HepG2 (cell line): Measurements from ENCODE around the gene GLRX2. TPM values are rescaled to one million over a fixed set of nuclear protein-coding genes. Genes with fewer than 3 reads are reported as not detected.

Experiments
- ATAC-seq: fragments of 200-7000 bp; cut with Tn5 transposase; 3 replicates; pipeline ENCODE4 v1.9.1; 2020; ENCODE audit warnings: mild to moderate bottlenecking, moderate library complexity
- BruUV-seq: library from RNA; stranded (reverse); fragments of 400-500 nt; replicated peaks from 2 replicates; lab custom pipeline; 2021; lab: Mats Ljungman, UMichigan
- CTCF ChIA-PET: fragments of 300-600 bp; formaldehyde crosslinking; extraction: SDS; loops from one replicate; lab custom pipeline; 2021; ENCODE audit warnings: low total read pairs, inconsistent platforms, low intra/inter-chr PET ratio; lab: Yijun Ruan, JAX
- POLR2A ChIA-PET: fragments of 350-600 bp; sonication (Branson Sonifier 250); formaldehyde crosslinking; loops from one replicate; lab custom pipeline; 2020; ENCODE audit warnings: antibody characterized with exemption, inconsistent platforms; lab: Yijun Ruan, JAX
- DNase-seq: peaks from one replicate; pipeline ENCODE4 v3.0.0-alpha.2; 2015; ENCODE audit warnings: low spot score
- FAIRE-seq: peaks from 3 replicates; lab custom pipeline; 2011; peaks lifted over from hg19 to GRCh38; lab: Jason Lieb, UNC
- H2AFZ ChIP-seq: one replicate; pipeline ENCODE4 v1.6.1; 2011; ENCODE audit warnings: low read length, inconsistent platforms
- H3K27ac ChIP-seq: fragments of 300-600 bp; 3 replicates; pipeline ENCODE4 v1.8.0; 2011; ENCODE audit warnings: mixed run types, mild to moderate bottlenecking, mixed read lengths, low read length, inconsistent platforms; ENCODE audit not compliant: insufficient read depth; ENCODE audit errors: extremely low read length
- H3K27me3 ChIP-seq, 2 experiments: fragments of 200-600 bp in 1 of 2; 2 replicates in 1 of 2; 3 replicates in 1 of 2; pipeline versions ENCODE4 v1.6.0 to v1.8.0; 2011; ENCODE audit warnings: low read length in 2 of 2, mild to moderate bottlenecking in 2 of 2, moderate library complexity in 2 of 2, inconsistent platforms in 1 of 2; ENCODE audit not compliant: insufficient read depth in 2 of 2, control insufficient read depth in 1 of 2
- H3K36me3 ChIP-seq, 2 experiments: fragments of 200-600 bp in 1 of 2; replicated peaks in 1 of 2; 2 replicates in 1 of 2; 3 replicates in 1 of 2; pipeline versions ENCODE4 v1.5.1 to v1.8.0; 2011; ENCODE audit warnings: low read length in 2 of 2, inconsistent platforms in 1 of 2; ENCODE audit not compliant: insufficient read depth in 2 of 2, control insufficient read depth in 1 of 2
- H3K4me1 ChIP-seq: 2 replicates; pipeline ENCODE4 v1.5.1; 2012; ENCODE audit warnings: low read length, inconsistent platforms; ENCODE audit not compliant: insufficient read depth
- H3K4me2 ChIP-seq: 2 replicates; pipeline ENCODE4 v1.6.0; 2011; ENCODE audit warnings: low read depth, low read length, inconsistent platforms
- H3K4me3 ChIP-seq, 3 experiments: fragments of 200-600 bp in 1 of 3; sonication (generic), shearing (Covaris generic) in 1 of 3; replicated peaks in 1 of 3; 2 replicates each; pipeline ENCODE4 v1.5.1; 2011 to 2016; ENCODE audit warnings: low read length in 3 of 3, inconsistent platforms in 2 of 3, low read depth in 2 of 3, mild to moderate bottlenecking in 2 of 3, control low read depth in 1 of 3, mixed read lengths in 1 of 3; ENCODE audit not compliant: insufficient read depth in 1 of 3
- H3K79me2 ChIP-seq: one replicate; pipeline ENCODE4 v1.6.1; 2011; ENCODE audit warnings: low read length, inconsistent platforms; ENCODE audit not compliant: insufficient read depth
- H3K9ac ChIP-seq: 2 replicates; pipeline ENCODE4 v1.6.0; 2011; ENCODE audit warnings: mild to moderate bottlenecking, low read depth, low read length, inconsistent platforms; ENCODE audit not compliant: insufficient read depth
- H3K9me3 ChIP-seq: 2 replicates; pipeline ENCODE4 v1.5.1; 2012; ENCODE audit warnings: mild to moderate bottlenecking, low read length
- H4K20me1 ChIP-seq: 2 replicates; pipeline ENCODE4 v1.6.0; 2011; ENCODE audit warnings: inconsistent platforms, mild to moderate bottlenecking, low read length, moderate library complexity; ENCODE audit not compliant: insufficient read depth
- CEBPZ ChIP-seq: IDR thresholded peaks from 2 replicates; pipeline ENCODE4 v1.6.1; 2012; ENCODE audit warnings: low read length, improper control_type of control experiment
- ELF1 ChIP-seq: sonication (generic); formaldehyde crosslinking; IDR thresholded peaks from 2 replicates; pipeline ENCODE4 v1.4.0; 2020; ENCODE audit warnings: missing genetic modification reagents
- NFE2 ChIP-seq: sonication (generic); formaldehyde crosslinking; IDR thresholded peaks from 2 replicates; pipeline ENCODE4 v1.4.0; 2020; ENCODE audit warnings: missing genetic modification reagents
- NFE2L1 ChIP-seq: sonication (generic); formaldehyde crosslinking; IDR thresholded peaks from 2 replicates; pipeline ENCODE4 v1.4.0; 2020; ENCODE audit warnings: missing genetic modification reagents, mild to moderate bottlenecking, borderline replicate concordance
- PPARG ChIP-seq: conservative IDR thresholded peaks from 2 replicates; pipeline ENCODE4 v1.6.1; 2016; ENCODE audit warnings: missing biosample characterization, missing genetic modification reagents
- SIX1 ChIP-seq: sonication (generic); formaldehyde crosslinking; IDR thresholded peaks from 2 replicates; pipeline ENCODE4 v1.4.0; 2020; ENCODE audit warnings: missing genetic modification reagents, borderline replicate concordance
- SRSF1 ChIP-seq: fragments of 200-400 bp; formaldehyde crosslinking; optimal IDR thresholded peaks from 2 replicates; pipeline ENCODE3; 2017; ENCODE audit warnings: mild to moderate bottlenecking, low read depth, low read length, moderate library complexity
- SRY ChIP-seq: sonication (generic); formaldehyde crosslinking; IDR thresholded peaks from 2 replicates; pipeline ENCODE4 v1.8.0; 2022; ENCODE audit warnings: mild to moderate bottlenecking, missing genetic modification reagents
- STAG1 ChIP-seq: sonication (generic); formaldehyde crosslinking; IDR thresholded peaks from 2 replicates; pipeline ENCODE4 v1.4.0; 2020; ENCODE audit warnings: missing genetic modification reagents
- ZNF33A ChIP-seq: sonication (generic); formaldehyde crosslinking; IDR thresholded peaks from 2 replicates; pipeline ENCODE4 v1.5.1; 2020; ENCODE audit warnings: missing genetic modification reagents, mild to moderate bottlenecking, moderate library complexity, borderline replicate concordance
- ZNF350 ChIP-seq: sonication (generic); formaldehyde crosslinking; IDR thresholded peaks from 2 replicates; pipeline ENCODE4 v1.4.0; 2020; ENCODE audit warnings: mild to moderate bottlenecking, low read depth, missing genetic modification reagents, borderline replicate concordance
- ZNF547 ChIP-seq: sonication (generic); formaldehyde crosslinking; IDR thresholded peaks from 2 replicates; pipeline ENCODE4 v1.5.1; 2020; ENCODE audit warnings: mild to moderate bottlenecking, missing genetic modification reagents
- ZNF768 ChIP-seq: sonication (generic); formaldehyde crosslinking; IDR thresholded peaks from 2 replicates; pipeline ENCODE4 v1.4.0; 2020; ENCODE audit warnings: missing genetic modification reagents
- WGBS: methylation state at CpG from one replicate; pipeline ENCODE4 v1.1.6; 2017; ENCODE audit warnings: low lambda C conversion rate; 5-methylcytosine and 5-hydroxymethylcytosine counted together
- in situ Hi-C: cut with HindIII; loops from 2 replicates; pipeline ENCODE4 v1.10.0; 2017; ENCODE audit warnings: low pct_unique_long_range_greater_than_20kb; ENCODE audit not compliant: extremely low pct_ligation_motif_present
- intact Hi-C: fragments of 100-400 bp; cut with micrococcal nuclease; formaldehyde crosslinking; loops from one replicate; pipeline ENCODE4 v1.10.0; 2022; ENCODE audit not compliant: unreplicated experiment
- polyA plus RNA-seq, 8 experiments: library from polyadenylated mRNA; depleted of rRNA in 3 of 8; stranded (reverse) in 7 of 8; unstranded in 1 of 8; fragments of >200 nt; fragmentation: Illumina TruSeq in 4 of 8; extraction: Trizol in 4 of 8; gene quantifications; 2 replicates each; pipeline versions ENCODE4 v1.2.1 to v1.2.3, GENCODE V29; 2011 to 2016; ENCODE audit warnings: low read depth in 4 of 8, missing spikeins in 1 of 8, mixed read lengths in 1 of 8; ENCODE audit not compliant: insufficient read depth in 1 of 8
- total RNA-seq, 5 experiments: library from RNA; depleted of rRNA; stranded (reverse); fragments of >200 nt; fragmentation: Illumina TruSeq; extraction: Trizol; gene quantifications; 2 replicates each; pipeline ENCODE4 v1.2.3, GENCODE V29; 2016; ENCODE audit warnings: low read depth in 1 of 5

GLRX2 gene
- total and polyA plus RNA-seq, 2 of the 13 experiments (the other 11 are each of a cell fraction or from before 2014, with no cell fraction given), result 11.9 to 39.0 TPM

- no peak for TF ChIP-seq CEBPZ
- no peak for TF ChIP-seq NFE2 (CRISPR knock-in tag)
- TF ChIP-seq STAG1 (CRISPR knock-in tag), result peak; percentile 36
- TF ChIP-seq SIX1 (CRISPR knock-in tag), result no peak
- TF ChIP-seq ZNF350 (CRISPR knock-in tag), result no peak
- TF ChIP-seq ZNF33A (CRISPR knock-in tag), result no peak
- no peak for TF ChIP-seq SRY (CRISPR knock-in tag)
- no peak for TF ChIP-seq ELF1 (CRISPR knock-in tag)
- TF ChIP-seq ZNF768, result no peak
Observed at GRCh38 chr1:193143285-193143684, 38.1 kb upstream of the GLRX2 start (continued).

GRCh38 chr1:193142409-193142808, 37.2 kb upstream of the GLRX2 start:
- no peak overlapping the region for H3K9ac ChIP-seq
- no peak for ATAC-seq
- H4K20me1 ChIP-seq, result no peaks in the 10 kb centered on the region
- POLR2A ChIA-PET, result no interaction called here
- H3K4me2 ChIP-seq, result no peak overlapping the region
- WGBS, result 94% methylated on average over 2 of the region's 2 CpGs
- H3K36me3 ChIP-seq, result peaks cover 2 to 65% of the 10 kb centered on the region in 2 experiments
- H3K27me3 ChIP-seq, result no peaks in the 10 kb centered on the region
- H3K79me2 ChIP-seq, result no peaks in the 10 kb centered on the region
- CTCF ChIA-PET, result interaction anchor here (0.9 kb wide), 1 partner anchor 378 kb away, joined by 3 read pairs; no protein-coding TSS in a partner anchor
- no TSS peak for BruUV-seq
- H2AFZ ChIP-seq, result no peak overlapping the region
- no peaks in the 10 kb centered on the region for H3K4me1 ChIP-seq
- no peak for FAIRE-seq
- in situ Hi-C loops, result no loop called here
- TF ChIP-seq NFE2L1 (CRISPR knock-in tag) (no peak), ZNF547 (CRISPR knock-in tag) (no peak), PPARG (no peak), SRSF1 (no peak)
- DNase-seq, result no peak
- no peak overlapping the region for H3K4me3 ChIP-seq
- H3K27ac ChIP-seq, result no peak overlapping the region
- H3K9me3 ChIP-seq, result no peaks in the 10 kb centered on the region
- intact Hi-C loops, result no loop called here
